22Rv1 (cell line): Measurements from ENCODE around the gene NFKBIB.

ENCODE experiments used
- CTCF ChIP-seq: fragments of 450-650 bp; IDR thresholded peaks from 2 replicates; pipeline ENCODE4 v1.5.1; 2017; ENCODE audit warnings: mild to moderate bottlenecking
- ZFX ChIP-seq: fragments of 450-650 bp; IDR thresholded peaks from 2 replicates; pipeline ENCODE4 v1.6.1; 2017; ENCODE audit warnings: antibody characterized with exemption, borderline replicate concordance

- TF ChIP-seq CTCF (no peak), ZFX (no peak)
Observed at GRCh38 chr19:38850976-38851621, 48.7 kb upstream of the NFKBIB start.
